Gastroesophageal sphincter (tissue), 4 donors: ENCODE measurements around the gene CTNS. TPM values are rescaled to one million over a fixed set of nuclear protein-coding genes. Genes with fewer than 3 reads are reported as not detected.

Experiments
- ATAC-seq: fragments of 150-250 bp; one replicate; pipeline ENCODE4 v1.9.1; 2016; ENCODE audit warnings: mild to moderate bottlenecking, moderate library complexity
- H3K27ac ChIP-seq, 4 donors: fragments of 200-600 bp; sonication (generic) in 3 of 4; 1 replicate in 3 of 4; 2 replicates in 1 of 4; pipeline ENCODE4 v1.5.1; 2016 to 2019
- H3K27me3 ChIP-seq: fragments of 200-600 bp; sonication (generic); one replicate; pipeline ENCODE4 v1.5.1; 2019
- H3K36me3 ChIP-seq, 2 donors: fragments of 200-600 bp; sonication (generic); one replicate each; pipeline ENCODE4 v1.5.1; 2019; ENCODE audit warnings: control low read depth in 1 of 2
- H3K4me1 ChIP-seq, 3 donors: fragments of 200-600 bp; sonication (generic); 1 replicate in 2 of 3; 2 replicates in 1 of 3; pipeline ENCODE4 v1.5.1; 2016 to 2019; ENCODE audit warnings: control low read depth in 2 of 3
- H3K4me3 ChIP-seq, 2 donors: fragments of 200-600 bp; sonication (generic); one replicate each; pipeline ENCODE4 v1.5.1; 2019; ENCODE audit warnings: mild to moderate bottlenecking in 1 of 2, moderate library complexity in 1 of 2
- H3K9me3 ChIP-seq, 3 donors: fragments of 200-600 bp; sonication (generic); one replicate each; pipeline ENCODE4 v1.5.1; 2017 to 2019; ENCODE audit warnings: control low read depth in 2 of 3
- CTCF ChIP-seq, 4 experiments: fragments of 200-600 bp in 2 of 4; fragments of 450-650 bp in 2 of 4; sonication (generic) in 1 of 4; IDR thresholded peaks; one replicate each; pipeline ENCODE4 v1.5.1; 2017 to 2019; ENCODE audit warnings: antibody characterized with exemption in 4 of 4, mild to moderate bottlenecking in 2 of 4, moderate library complexity in 2 of 4
- EP300 ChIP-seq: sonication (generic); formaldehyde crosslinking; IDR thresholded peaks from one replicate; pipeline ENCODE4 v1.6.1; 2017; ENCODE audit warnings: antibody characterized with exemption, mild to moderate bottlenecking
- POLR2A ChIP-seq, 2 donors: fragments of 450-650 bp; IDR thresholded peaks; one replicate each; pipeline ENCODE4 v1.6.1; 2017; ENCODE audit warnings: antibody characterized with exemption in 2 of 2, mild to moderate bottlenecking in 2 of 2, moderate library complexity in 1 of 2
- POLR2AphosphoS5 ChIP-seq: sonication (generic); formaldehyde crosslinking; IDR thresholded peaks from one replicate; pipeline ENCODE4 v1.6.1; 2017; ENCODE audit warnings: antibody characterized with exemption
- WGBS, 2 donors: methylation state at CpG; one replicate each; pipeline ENCODE4 v1.1.5; 2018; ENCODE audit warnings: low coverage in 1 of 2; 5-methylcytosine and 5-hydroxymethylcytosine counted together
- total RNA-seq, 4 donors: library from RNA; depleted of rRNA; stranded (reverse); fragments of >200 nt; gene quantifications; one replicate each; pipeline ENCODE4 v1.1.0, GENCODE V29; 2016

CTNS gene
- total RNA-seq, 4 donors from 2014 or later = 14.8 to 20.5 (median 17.8) TPM

GRCh38 chr17:3596804-3597464 is 39.6 kb upstream of the CTNS start:
- no peaks in the 10 kb centered on the region for H3K9me3 ChIP-seq
- no peak for TF ChIP-seq POLR2AphosphoS5
- TF ChIP-seq CTCF (IDR thresholded peaks at IDR 0.05) = no peak
- TF ChIP-seq EP300 = no peak
- no peak for TF ChIP-seq POLR2A (IDR thresholded peaks at IDR 0.05)
- WGBS, 2 donors = 88 to 90% methylated on average over 5 to 6 of the region's 27 CpGs
- H3K27me3 ChIP-seq = no peaks in the 10 kb centered on the region
- H3K27ac ChIP-seq = no peak overlapping the region
- H3K36me3 ChIP-seq = peaks cover 0 to 15% of the 10 kb centered on the region in 2 donors
- peaks cover 0 to 11% (median 0%) of the 10 kb centered on the region in 3 donors for H3K4me1 ChIP-seq
- no peak for ATAC-seq
- H3K4me3 ChIP-seq = no peak overlapping the region

- H3K4me1 ChIP-seq = peaks cover 0 to 11% (median 0%) of the 10 kb centered on the region in 3 donors
- H3K4me3 ChIP-seq = no peak overlapping the region
- TF ChIP-seq POLR2AphosphoS5 = no peak
- H3K27me3 ChIP-seq = no peaks in the 10 kb centered on the region
- no peaks in the 10 kb centered on the region for H3K9me3 ChIP-seq
- peaks cover 0 to 13% of the 10 kb centered on the region in 2 donors for H3K36me3 ChIP-seq
- ATAC-seq = no peak
- 96 to 97% methylated on average over 6 to 7 of the region's 13 CpGs for WGBS, 2 donors
- H3K27ac ChIP-seq = no peak overlapping the region
Observed at GRCh38 chr17:3598078-3598477, 38.5 kb upstream of the CTNS start.

GRCh38 chr17:3600529-3601205 is 35.9 kb upstream of the CTNS start:
- no peak for ATAC-seq
- Histone ChIP-seq H3K9me3 (no peaks in the 10 kb centered on the region), H3K27me3 (no peaks in the 10 kb centered on the region), H3K27ac (no peak overlapping the region), H3K36me3 (peaks cover 0 to 20% of the 10 kb centered on the region in 2 donors), H3K4me1 (no peaks in the 10 kb centered on the region), H3K4me3 (no peak overlapping the region)
- WGBS, 2 donors = 79 to 83% methylated on average over 10 of the region's 15 CpGs
- TF ChIP-seq CTCF (IDR thresholded peaks at IDR 0.05) (no peak), POLR2AphosphoS5 (no peak), EP300 (no peak), POLR2A (IDR thresholded peaks at IDR 0.05) (no peak)

- 40% methylated on average over 1 of the region's 16 CpGs; no CpG with 5 or more reads in 1 of the 2 donors for WGBS, 2 donors
- TF ChIP-seq CTCF (IDR thresholded peaks at IDR 0.05) (peak in 3 of 4 experiments; percentile 18 to 40 (median 21)), POLR2AphosphoS5 (no peak)
Observed at GRCh38 chr17:3602499-3602898, 34.1 kb upstream of the CTNS start.

GRCh38 chr17:3603119-3603869 is 33.3 kb upstream of the CTNS start:
- Histone ChIP-seq H3K4me3 (no peak overlapping the region), H3K36me3 (peaks cover 0 to 34% of the 10 kb centered on the region in 2 donors), H3K4me1 (no peaks in the 10 kb centered on the region), H3K27ac (no peak overlapping the region), H3K27me3 (no peaks in the 10 kb centered on the region), H3K9me3 (no peaks in the 10 kb centered on the region)
- TF ChIP-seq POLR2AphosphoS5 (no peak), CTCF (IDR thresholded peaks at IDR 0.05) (no peak)
- 87 to 98% methylated on average over 8 to 10 of the region's 17 CpGs for WGBS, 2 donors
- ATAC-seq = peak; percentile 46

More at GRCh38 chr17:3602499-3602898, 34.1 kb upstream of the CTNS start:
- Histone ChIP-seq H3K27me3 (no peaks in the 10 kb centered on the region), H3K4me3 (no peak overlapping the region), H3K9me3 (no peaks in the 10 kb centered on the region), H3K27ac (no peak overlapping the region), H3K4me1 (no peaks in the 10 kb centered on the region), H3K36me3 (peaks cover 0 to 26% of the 10 kb centered on the region in 2 donors)
- no peak for ATAC-seq
